Right lobe of liver (tissue), 6 donors: ENCODE measurements around the gene FHIT. TPM values are rescaled to one million over a fixed set of nuclear protein-coding genes. Genes with fewer than 3 reads are reported as not detected.

Source experiments
- ATAC-seq, 4 donors: fragments of 200-7000 bp; cut with Tn5 transposase; one replicate each; pipeline ENCODE4 v1.9.1; 2020; ENCODE audit warnings: mild to moderate bottlenecking in 4 of 4, moderate library complexity in 4 of 4
- DNase-seq, 3 donors: peaks; one replicate each; pipeline ENCODE4 v3.0.0-alpha.2; 2020
- H3K27ac ChIP-seq, 3 donors: fragments of 200-600 bp; one replicate each; pipeline ENCODE4 v1.8.0; 2022
- H3K27me3 ChIP-seq, 2 donors: fragments of 200-600 bp; one replicate each; pipeline ENCODE4 v1.8.0; 2022
- H3K36me3 ChIP-seq, 4 donors: fragments of 200-600 bp; sonication (generic) in 1 of 4; one replicate each; pipeline versions ENCODE4 v1.5.1 to v1.8.0; 2017 to 2022; ENCODE audit warnings: control low read depth in 1 of 4
- H3K4me1 ChIP-seq, 4 donors: fragments of 200-600 bp; sonication (generic) in 1 of 4; one replicate each; pipeline versions ENCODE4 v1.5.1 to v1.8.0; 2017 to 2022; ENCODE audit warnings: control low read depth in 1 of 4
- H3K4me3 ChIP-seq, 3 donors: fragments of 200-600 bp; one replicate each; pipeline ENCODE4 v1.8.0; 2022
- H3K9me3 ChIP-seq, 4 donors: fragments of 200-600 bp; sonication (generic) in 1 of 4; one replicate each; pipeline versions ENCODE4 v1.5.1 to v1.8.0; 2017 to 2022; ENCODE audit warnings: control low read depth in 1 of 4
- CTCF ChIP-seq, 4 donors: fragments of 200-600 bp in 3 of 4; fragments of 450-650 bp in 1 of 4; IDR thresholded peaks; one replicate each; pipeline versions ENCODE4 v1.5.1 to v1.8.0; 2016 to 2022; ENCODE audit warnings: antibody characterized with exemption in 4 of 4, mild to moderate bottlenecking in 2 of 4
- POLR2A ChIP-seq: fragments of 450-650 bp; IDR thresholded peaks from one replicate; pipeline ENCODE4 v1.6.1; 2017; ENCODE audit warnings: antibody characterized with exemption, mild to moderate bottlenecking
- WGBS: methylation state at CpG from one replicate; pipeline ENCODE4 v1.1.6; 2018; ENCODE audit warnings: low coverage, low lambda C conversion rate; ENCODE audit not compliant: insufficient coverage; ENCODE audit errors: missing lambda C conversion rate; 5-methylcytosine and 5-hydroxymethylcytosine counted together
- intact Hi-C, 2 donors: fragments of 100-400 bp; cut with DNase I; formaldehyde crosslinking; loops; one replicate each; pipeline versions ENCODE4 v1.11.2 to v1.14.1; 2022
- total RNA-seq, 6 experiments: library from RNA; depleted of rRNA in 2 of 6; stranded (reverse); fragments of >200 nt in 2 of 6; fragmentation: NEBNext Ultra II Directional in 3 of 6; extraction: Animal tissue kit (Norgen Biotek cat#: 25700) in 3 of 6; gene quantifications; one replicate each; pipeline versions ENCODE4 v1.1.0 to v1.2.4, GENCODE V29; 2016 to 2023
- donor health status: DM: no; HTN: yes; CAD: no.
- donor health status: DM: no; HTN: no; CAD: no.
- donor health status: DM: no; HTN: no; CAD: no.
- donor health status: DM: no; HTN: yes; CAD: no.
- donor health status: DM: no; HTN: yes; CAD: no.

Gene FHIT
- total RNA-seq, 6 experiments from 2014 or later: 6.6 to 11.2 (median 8.0) TPM

GRCh38 chr3:60461267-60461666 is 790.0 kb downstream of the FHIT start:
- peaks cover 0 to 5% (median 0%) of the 10 kb centered on the region in 4 donors for H3K4me1 ChIP-seq
- no peaks in the 10 kb centered on the region for H3K9me3 ChIP-seq
- H3K27ac ChIP-seq: no peak overlapping the region
- 77% methylated on average over 4 of the region's 4 CpGs for WGBS
- no peak for DNase-seq
- ATAC-seq: no peak
- no peak for TF ChIP-seq CTCF (IDR thresholded peaks at IDR 0.05)
- no peak for TF ChIP-seq POLR2A
- no peak overlapping the region for H3K4me3 ChIP-seq
- intact Hi-C loops: no loop called here
- no peaks in the 10 kb centered on the region for H3K36me3 ChIP-seq
- H3K27me3 ChIP-seq: no peaks in the 10 kb centered on the region

- Histone ChIP-seq H3K4me1 (no peaks in the 10 kb centered on the region), H3K27ac (no peak overlapping the region), H3K36me3 (no peaks in the 10 kb centered on the region), H3K4me3 (no peak overlapping the region), H3K9me3 (no peaks in the 10 kb centered on the region), H3K27me3 (no peaks in the 10 kb centered on the region)
- WGBS: 68% methylated on average over 2 of the region's 2 CpGs
- no peak for ATAC-seq
- TF ChIP-seq CTCF (IDR thresholded peaks at IDR 0.05) (no peak), POLR2A (no peak)
- intact Hi-C loops: no loop called here
- no peak for DNase-seq
Observed at GRCh38 chr3:60456180-60456579, 795.1 kb downstream of the FHIT start.

GRCh38 chr3:60453326-60453725 is 797.9 kb downstream of the FHIT start:
- DNase-seq: no peak
- no peak for ATAC-seq
- 69% methylated on average over 3 of the region's 3 CpGs for WGBS
- no peak overlapping the region for H3K27ac ChIP-seq
- no peaks in the 10 kb centered on the region for H3K36me3 ChIP-seq
- no peak overlapping the region for H3K4me3 ChIP-seq
- no peaks in the 10 kb centered on the region for H3K4me1 ChIP-seq
- H3K9me3 ChIP-seq: no peaks in the 10 kb centered on the region
- no peaks in the 10 kb centered on the region for H3K27me3 ChIP-seq
- no peak for TF ChIP-seq CTCF (IDR thresholded peaks at IDR 0.05)
- no peak for TF ChIP-seq POLR2A
- intact Hi-C loops: no loop called here

GRCh38 chr3:60448696-60449095 is 802.6 kb downstream of the FHIT start:
- intact Hi-C loops: no loop called here
- H3K4me3 ChIP-seq: no peak overlapping the region
- H3K9me3 ChIP-seq: no peaks in the 10 kb centered on the region
- H3K36me3 ChIP-seq: no peaks in the 10 kb centered on the region
- no peak overlapping the region for H3K27ac ChIP-seq
- ATAC-seq (no peak), DNase-seq (no peak)
- no peak for TF ChIP-seq CTCF (IDR thresholded peaks at IDR 0.05)
- TF ChIP-seq POLR2A: no peak
- WGBS: 100% methylated on average over 3 of the region's 3 CpGs
- H3K27me3 ChIP-seq: no peaks in the 10 kb centered on the region
- no peaks in the 10 kb centered on the region for H3K4me1 ChIP-seq

GRCh38 chr3:60445446-60445845 is 805.8 kb downstream of the FHIT start:
- no peaks in the 10 kb centered on the region for H3K9me3 ChIP-seq
- DNase-seq: no peak
- ATAC-seq: no peak
- no peaks in the 10 kb centered on the region for H3K36me3 ChIP-seq
- intact Hi-C loops: no loop called here
- no peak overlapping the region for H3K27ac ChIP-seq
- no peaks in the 10 kb centered on the region for H3K4me1 ChIP-seq
- WGBS: 79% methylated on average over 3 of the region's 3 CpGs
- H3K4me3 ChIP-seq: no peak overlapping the region
- H3K27me3 ChIP-seq: no peaks in the 10 kb centered on the region
- TF ChIP-seq CTCF (IDR thresholded peaks at IDR 0.05) (no peak), POLR2A (no peak)
